Activated CD8-positive, alpha-beta memory T cell treated with anti-CD3 and anti-CD28 coated beads for 1 hour (primary cell): ENCODE data around the gene APOBEC3A.
"Not testable (repeated sequence)": the region's sequence is repeated elsewhere in the genome, so short reads cannot be mapped to it uniquely, and the experiment has no call there.

Experiments used
- DNase-seq, 2 donors: peaks; one replicate each; pipeline ENCODE4 v3.0.0-alpha.2; 2020; ENCODE audit warnings: low read depth in 1 of 2; ENCODE audit errors: extremely low read depth in 1 of 2

The APOBEC3A gene

GRCh38 chr22:38957808-38958650 is 620 bp downstream of the APOBEC3A start:
- no peak for DNase-seq

GRCh38 chr22:38958651-38958943 is 1.2 kb downstream of the APOBEC3A start:
- not testable (repeated sequence) for DNase-seq

- no peak for DNase-seq
Observed at GRCh38 chr22:38959590-38959989, 2.2 kb downstream of the APOBEC3A start.

- DNase-seq: not testable (repeated sequence)
Observed at GRCh38 chr22:38960673-38961072, 3.3 kb downstream of the APOBEC3A start.

- DNase-seq: not testable (repeated sequence)
Observed at GRCh38 chr22:38963291-38963738, 5.9 kb downstream of the APOBEC3A start.

GRCh38 chr22:38963872-38964271 is 6.5 kb downstream of the APOBEC3A start:
- DNase-seq: no peak

GRCh38 chr22:38964306-38964705 is 6.9 kb downstream of the APOBEC3A start:
- DNase-seq: no peak

GRCh38 chr22:38964989-38965388 is 7.6 kb downstream of the APOBEC3A start:
- DNase-seq: no peak

- no peak for DNase-seq
Observed at GRCh38 chr22:38965614-38966379, 8.4 kb downstream of the APOBEC3A start.

GRCh38 chr22:38966380-38966702 is 8.9 kb downstream of the APOBEC3A start:
- DNase-seq: no peak

GRCh38 chr22:38966942-38967341 is 9.5 kb downstream of the APOBEC3A start:
- no peak for DNase-seq

GRCh38 chr22:38967451-38968450 is 10.3 kb downstream of the APOBEC3A start:
- DNase-seq: no peak

GRCh38 chr22:38968801-38969200 is 11.4 kb downstream of the APOBEC3A start:
- no peak for DNase-seq

- DNase-seq: no peak
Observed at GRCh38 chr22:38970551-38970950, 13.1 kb downstream of the APOBEC3A start.

- DNase-seq: no peak
Observed at GRCh38 chr22:38971202-38971601, 13.8 kb downstream of the APOBEC3A start.

- DNase-seq: no peak
Observed at GRCh38 chr22:38971791-38972190, 14.4 kb downstream of the APOBEC3A start.

- DNase-seq: no peak
Observed at GRCh38 chr22:38972558-38972957, 15.1 kb downstream of the APOBEC3A start.

- DNase-seq: peak in 1 of 2 donors; percentile 7
Observed at GRCh38 chr22:38973289-38974169, 16.1 kb downstream of the APOBEC3A start.

GRCh38 chr22:38974170-38974825 is 16.9 kb downstream of the APOBEC3A start:
- no peak for DNase-seq

GRCh38 chr22:38974826-38975175 is 17.4 kb downstream of the APOBEC3A start:
- DNase-seq: no peak
